GM19238 (cell line): ENCODE measurements around the gene RAMACL.

Experiments used
- DNase-seq: peaks from one replicate; pipeline ENCODE4 v3.0.0; 2011; ENCODE audit warnings: low spot score; ENCODE audit not compliant: insufficient read length

The RAMACL gene

GRCh38 chr6:166578536-166579236 is 7.8 kb downstream of the RAMACL start:
- no peak for DNase-seq

- no peak for DNase-seq
Measured at GRCh38 chr6:166575205-166575604, 11.3 kb downstream of the RAMACL start.

- DNase-seq, result no peak
Measured at GRCh38 chr6:166573511-166574216, 12.8 kb downstream of the RAMACL start.

- DNase-seq, result no peak
Measured at GRCh38 chr6:166572370-166573261, 13.9 kb downstream of the RAMACL start.

- DNase-seq, result no peak
Measured at GRCh38 chr6:166570929-166571713, 15.4 kb downstream of the RAMACL start.

GRCh38 chr6:166569206-166569605 is 17.3 kb downstream of the RAMACL start:
- no peak for DNase-seq

- DNase-seq, result no peak
Measured at GRCh38 chr6:166567813-166568212, 18.7 kb downstream of the RAMACL start.

- DNase-seq, result no peak
Measured at GRCh38 chr6:166567107-166567506, 19.4 kb downstream of the RAMACL start.

- no peak for DNase-seq
Measured at GRCh38 chr6:166566026-166567011, 20.2 kb downstream of the RAMACL start.

- DNase-seq, result no peak
Measured at GRCh38 chr6:166565084-166565967, 21.2 kb downstream of the RAMACL start.

- no peak for DNase-seq
Measured at GRCh38 chr6:166563805-166564204, 22.7 kb downstream of the RAMACL start.

GRCh38 chr6:166563200-166563599 is 23.3 kb downstream of the RAMACL start:
- DNase-seq, result no peak

GRCh38 chr6:166562726-166563125 is 23.8 kb downstream of the RAMACL start:
- DNase-seq, result no peak

- no peak for DNase-seq
Measured at GRCh38 chr6:166561771-166562359, 24.6 kb downstream of the RAMACL start.

GRCh38 chr6:166560222-166560621 is 26.3 kb downstream of the RAMACL start:
- no peak for DNase-seq

GRCh38 chr6:166559662-166560061 is 26.8 kb downstream of the RAMACL start:
- DNase-seq, result no peak

GRCh38 chr6:166559211-166559610 is 27.3 kb downstream of the RAMACL start:
- no peak for DNase-seq

GRCh38 chr6:166558156-166559005 is 28.1 kb downstream of the RAMACL start:
- DNase-seq, result no peak
